ENCODE results near the gene JAZF1.
"Not testable (repeated sequence)": the region's sequence is repeated elsewhere in the genome, so short reads cannot be mapped to it uniquely, and the experiment has no call there.

Gene JAZF1

DNA sequence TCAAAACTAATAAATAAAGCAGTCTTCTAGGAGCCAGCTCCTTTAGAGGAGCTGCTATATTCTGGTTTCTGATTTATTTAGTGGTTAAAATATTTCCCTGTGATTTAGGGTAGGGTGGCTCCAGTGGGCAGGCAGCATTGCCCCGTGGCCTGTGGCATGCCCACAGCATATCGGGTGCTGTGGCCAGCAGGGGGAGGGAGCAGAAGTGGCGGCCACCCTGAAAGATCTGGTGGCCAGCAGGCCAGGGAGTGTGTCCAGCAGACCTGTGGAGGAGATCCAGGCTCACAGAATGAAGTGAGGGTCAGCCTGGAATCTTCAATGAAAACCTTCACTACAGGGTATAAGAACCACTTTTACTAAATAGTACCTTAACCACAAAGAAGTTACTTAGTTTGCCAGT, 251.5 kb downstream of the JAZF1 start:
- DNase-seq: no peak

DNA sequence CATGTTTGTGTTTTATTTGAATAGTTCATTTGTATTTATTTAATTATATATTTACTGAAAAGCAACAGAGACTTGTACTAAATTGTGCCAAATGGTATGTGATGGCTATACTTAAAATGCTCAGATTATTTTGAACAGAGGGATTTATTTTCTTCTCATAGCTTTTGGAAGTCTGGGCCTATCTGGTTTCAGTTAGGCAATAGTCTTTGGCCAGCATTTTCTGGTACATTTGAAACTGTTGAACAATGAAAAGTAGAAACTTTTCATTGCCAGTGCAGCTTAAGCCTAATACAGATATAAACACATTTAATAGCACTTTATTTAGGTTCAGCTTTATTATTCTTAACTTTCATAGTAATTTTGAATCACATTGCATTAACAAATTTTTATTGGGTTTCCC, 252.6 kb downstream of the JAZF1 start:
- no peak for DNase-seq

DNA sequence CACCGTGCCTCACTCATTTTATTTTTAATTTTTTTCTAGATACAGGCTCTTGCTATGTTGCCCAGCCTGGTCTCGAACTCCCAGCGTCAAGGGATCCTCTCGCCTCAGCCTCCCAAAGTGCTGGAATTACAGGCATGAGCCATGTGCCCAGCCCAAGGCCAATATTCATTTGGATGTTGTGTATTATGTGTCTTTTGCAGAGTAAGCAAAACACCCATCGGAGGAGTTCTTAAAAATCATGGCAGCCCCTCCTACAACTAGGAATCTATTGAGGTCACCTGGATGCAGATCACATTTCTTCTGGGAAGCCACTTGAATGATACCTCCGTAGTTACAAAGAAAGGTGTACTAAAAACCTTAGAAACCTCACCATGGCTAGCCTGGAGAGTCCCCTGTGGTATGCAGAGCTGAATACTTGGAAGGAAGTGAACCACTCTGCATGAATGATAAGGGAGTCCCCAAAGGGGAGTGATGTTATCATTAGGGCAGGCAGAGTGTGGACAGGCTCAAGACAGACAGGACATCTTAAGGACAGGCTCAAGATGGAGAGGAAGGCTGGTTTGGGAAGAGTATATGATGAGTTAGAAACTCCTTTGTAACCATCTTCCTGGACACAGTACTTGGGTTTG, 254.9 kb downstream of the JAZF1 start:
- no peak for DNase-seq

DNA sequence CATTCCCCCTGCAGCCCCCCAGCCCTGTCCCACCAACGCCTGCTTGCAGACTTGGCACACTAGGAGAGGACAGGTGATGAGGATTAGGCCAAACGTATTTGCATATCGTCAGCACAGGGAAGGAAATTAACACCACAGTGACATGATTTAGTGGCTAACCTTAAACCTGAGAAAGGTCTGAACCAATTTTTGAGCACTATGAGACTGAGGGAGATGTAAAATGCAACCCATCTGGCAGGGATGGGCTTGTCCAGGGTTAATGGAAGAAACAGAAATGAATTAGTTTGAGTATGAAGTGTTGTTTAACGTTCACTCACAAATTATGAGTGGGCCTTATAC, 257.0 kb downstream of the JAZF1 start:
- DNase-seq: no peak

DNA sequence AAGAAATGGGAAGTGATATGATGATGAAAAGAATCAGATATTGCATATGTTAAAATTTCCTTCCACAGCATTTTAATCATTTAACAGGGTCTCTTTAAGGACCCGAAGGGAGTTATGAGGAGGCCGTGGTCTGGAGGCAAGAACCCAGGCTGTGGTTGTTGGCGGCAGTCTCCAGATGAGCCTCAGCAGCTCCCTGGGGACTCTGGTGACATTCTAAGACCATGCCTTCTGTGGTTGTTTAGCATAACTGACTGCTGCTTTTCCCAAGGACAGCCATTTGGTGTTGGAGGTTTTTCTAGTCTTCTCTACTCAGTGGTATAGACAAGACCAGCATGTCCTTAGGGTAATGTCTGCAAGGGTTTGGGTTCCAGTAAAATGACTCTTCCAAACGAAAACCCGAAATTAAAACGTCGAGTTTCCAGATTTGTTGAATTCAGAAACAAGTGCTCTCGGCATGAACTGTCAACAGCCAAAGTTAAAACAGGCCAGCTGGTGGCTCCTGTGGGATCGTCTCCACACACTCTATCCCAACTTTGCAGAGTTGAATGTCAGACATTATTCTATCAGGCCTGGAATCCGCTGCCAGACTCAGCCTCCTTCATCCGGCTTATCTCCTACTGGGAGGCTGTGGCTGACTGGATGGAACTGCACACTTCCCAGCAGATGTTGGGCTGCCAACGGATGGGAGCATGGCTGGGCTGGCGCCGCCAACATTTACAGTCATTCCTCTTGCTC, 257.5 kb downstream of the JAZF1 start:
- DNase-seq: no peak

DNA sequence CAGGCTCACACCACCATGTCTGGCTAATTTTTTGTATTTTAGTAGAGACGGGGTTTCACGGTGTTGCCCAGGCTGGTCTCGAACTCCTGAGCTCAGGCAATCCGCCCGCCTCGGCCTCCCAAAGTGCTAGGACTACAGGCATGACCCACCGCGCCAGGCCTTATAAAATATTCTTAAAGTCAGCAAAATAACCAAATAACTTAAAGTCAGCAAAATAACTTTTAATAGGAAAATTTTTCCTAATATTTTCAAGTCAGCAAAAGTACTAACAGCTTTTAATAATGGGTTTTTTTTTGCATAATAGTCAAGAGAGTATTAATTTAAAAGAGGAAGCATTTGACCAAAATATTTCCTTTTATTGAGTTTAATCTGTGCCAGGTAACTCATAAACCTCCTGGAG, 258.2 kb downstream of the JAZF1 start:
- not testable (repeated sequence) for DNase-seq

DNA sequence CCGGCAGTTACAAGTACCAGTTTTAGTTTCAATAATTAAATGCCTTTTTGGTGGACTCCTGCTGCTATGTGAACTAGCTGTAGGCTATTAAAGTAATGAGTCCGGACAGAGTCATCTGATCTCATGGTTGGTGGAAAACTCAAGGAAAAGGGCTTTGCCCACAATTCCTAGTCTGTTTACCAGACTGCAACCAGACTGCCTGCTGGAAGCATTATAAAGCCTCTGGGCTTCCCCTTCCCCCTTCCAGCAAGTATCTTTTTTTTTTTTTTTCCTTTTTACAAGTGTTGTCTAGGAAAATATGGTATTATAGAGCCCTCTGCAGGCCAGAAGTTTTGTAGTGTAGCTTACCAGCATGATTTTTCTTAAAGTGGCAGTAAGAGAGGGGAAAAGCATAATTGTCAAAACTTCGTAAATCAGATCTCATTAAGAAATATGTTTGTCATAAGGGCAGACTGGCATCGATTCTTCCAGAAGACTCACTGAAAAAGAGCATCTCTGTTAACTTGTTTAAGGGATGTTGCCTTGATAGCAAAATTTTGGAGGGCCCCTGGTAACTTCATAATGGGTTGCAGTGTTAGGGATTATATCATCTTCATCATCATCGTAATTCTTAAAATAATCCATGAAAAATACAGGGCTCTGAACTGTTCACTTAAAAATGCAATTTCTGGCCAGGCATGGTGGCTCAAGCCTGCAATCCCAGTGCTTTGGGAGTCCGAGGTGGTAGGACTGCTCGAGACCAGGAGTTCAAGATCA, 259.3 kb downstream of the JAZF1 start:
- peak; percentile 8 for DNase-seq

DNA sequence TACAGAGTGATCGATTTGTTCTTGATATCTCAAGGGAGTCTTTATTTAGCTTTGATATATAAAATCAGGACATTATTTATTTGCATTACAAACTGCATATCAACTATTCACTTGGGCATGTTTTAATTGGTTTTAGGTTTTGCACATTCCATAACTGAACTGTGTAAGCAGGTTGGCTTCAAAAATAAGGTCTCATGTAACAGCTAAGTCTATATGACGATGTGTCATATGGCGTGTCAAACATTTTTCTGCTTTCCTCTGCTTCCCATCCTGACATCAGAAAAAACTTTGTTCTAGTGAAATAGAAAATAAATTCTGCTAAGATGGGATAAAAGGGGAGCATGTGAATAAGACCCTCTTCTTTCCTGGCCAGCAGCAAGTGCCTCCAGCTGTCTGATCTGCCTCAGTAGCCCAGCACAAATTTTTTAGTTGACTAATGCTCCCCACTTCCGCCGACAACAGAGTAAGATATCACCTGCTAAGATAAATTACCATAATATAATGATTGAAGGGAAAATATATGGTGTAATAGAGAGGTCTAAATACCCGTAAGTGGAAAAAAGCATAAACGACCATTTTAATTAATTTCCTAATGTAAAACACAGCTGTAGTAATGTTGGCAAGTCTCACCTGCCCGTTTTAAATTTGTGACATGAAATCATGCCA, 260.2 kb downstream of the JAZF1 start:
- no peak for DNase-seq

DNA sequence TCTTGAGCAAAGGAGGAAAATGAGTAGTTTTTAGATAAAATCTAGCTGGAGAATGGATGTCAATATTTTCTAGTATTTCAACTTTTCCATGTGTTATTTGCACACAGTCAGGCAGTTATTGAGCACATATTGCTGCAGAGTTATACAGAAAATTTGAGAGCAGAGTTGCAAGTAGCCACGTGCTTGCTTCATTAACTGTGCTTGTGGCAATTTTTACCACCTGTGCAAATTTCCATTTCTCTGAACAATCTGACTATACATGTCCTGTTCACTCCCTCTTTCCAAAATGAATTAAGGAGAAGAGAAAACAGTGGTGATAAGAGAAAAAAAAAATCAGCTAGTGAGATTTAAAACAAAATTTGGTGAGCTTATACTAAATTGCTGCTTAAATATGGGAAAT, 262.1 kb downstream of the JAZF1 start:
- no peak for DNase-seq

DNA sequence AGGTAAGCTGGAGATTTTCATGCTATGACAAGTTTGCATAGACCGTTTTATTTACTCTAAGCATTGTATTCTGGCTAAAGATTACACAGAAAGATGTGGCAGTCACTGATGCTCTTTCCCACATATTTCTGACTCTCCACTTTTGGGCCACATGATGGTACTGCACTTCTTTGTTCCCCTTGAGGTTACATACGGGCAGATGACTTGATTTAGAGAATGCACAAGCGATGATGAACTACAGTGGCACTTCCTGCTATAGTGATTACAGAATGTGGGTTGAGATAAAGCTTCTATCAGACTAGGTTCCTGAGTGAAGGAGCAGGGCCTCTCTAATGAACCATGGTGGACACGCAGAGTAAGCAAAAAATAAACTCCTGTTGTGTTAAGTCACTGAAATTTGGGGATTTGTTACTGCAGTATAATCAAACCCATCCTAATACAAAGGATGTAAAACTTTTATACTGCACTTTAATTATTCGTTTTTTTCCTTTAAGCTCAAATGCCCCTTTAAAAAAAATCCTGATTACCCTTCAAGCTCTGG, 262.8 kb downstream of the JAZF1 start:
- DNase-seq: no peak

DNA sequence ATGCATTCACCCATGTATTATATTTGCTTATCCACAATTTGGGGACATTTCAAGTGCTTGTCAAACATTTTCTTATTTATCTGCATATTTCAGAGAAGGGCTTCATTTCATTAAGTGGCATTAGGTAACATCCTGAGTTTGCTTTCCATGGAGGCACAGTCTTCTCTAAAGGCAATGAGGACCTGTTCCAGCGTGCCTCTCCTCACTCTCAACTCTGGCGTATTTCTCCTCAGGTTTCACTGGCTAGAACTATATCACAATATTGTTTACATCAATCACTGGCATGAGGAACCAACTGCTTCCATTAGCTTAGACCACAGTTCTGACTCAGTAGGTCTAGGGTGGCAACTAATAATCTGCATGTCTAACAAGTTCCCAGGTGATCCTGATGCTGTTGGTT, 263.5 kb downstream of the JAZF1 start:
- no peak for DNase-seq

DNA sequence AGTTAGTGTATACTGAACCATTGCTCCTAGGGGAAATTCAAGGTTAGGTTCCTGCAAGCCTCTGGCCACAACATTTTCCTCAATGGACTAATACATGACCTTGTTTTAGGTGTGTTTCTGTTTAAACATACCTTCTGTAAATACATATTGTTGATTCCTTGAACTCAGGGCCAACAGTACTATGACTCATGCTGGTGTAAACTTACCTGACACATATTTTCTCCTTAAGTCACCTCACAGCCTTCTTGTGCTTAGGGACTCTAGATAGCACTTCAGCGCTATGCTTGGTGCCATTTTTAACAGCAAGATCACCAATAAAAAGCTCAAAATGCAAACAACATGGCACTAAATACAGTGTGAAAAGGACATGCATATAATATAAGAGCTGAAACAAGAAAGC, 264.2 kb downstream of the JAZF1 start:
- no peak for DNase-seq

DNA sequence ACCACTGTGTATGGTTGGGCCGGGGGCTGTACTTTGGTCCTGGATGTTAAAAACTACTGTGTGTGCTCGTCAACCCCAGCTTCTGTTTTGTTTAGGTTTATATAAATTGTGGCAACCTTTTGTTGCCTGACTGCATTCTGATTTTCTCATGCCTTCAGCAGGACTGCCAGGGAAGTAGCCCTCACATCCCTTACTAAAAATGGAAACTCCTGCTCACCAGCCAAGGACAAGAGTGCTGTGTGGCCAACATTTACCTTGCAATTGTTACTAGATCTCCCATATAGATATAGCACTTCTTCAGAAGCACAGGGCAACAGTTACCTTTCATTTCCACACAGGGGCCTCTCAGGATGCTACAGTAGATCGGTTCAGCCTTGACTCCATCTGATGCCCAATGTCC, 266.2 kb downstream of the JAZF1 start:
- no peak for DNase-seq

DNA sequence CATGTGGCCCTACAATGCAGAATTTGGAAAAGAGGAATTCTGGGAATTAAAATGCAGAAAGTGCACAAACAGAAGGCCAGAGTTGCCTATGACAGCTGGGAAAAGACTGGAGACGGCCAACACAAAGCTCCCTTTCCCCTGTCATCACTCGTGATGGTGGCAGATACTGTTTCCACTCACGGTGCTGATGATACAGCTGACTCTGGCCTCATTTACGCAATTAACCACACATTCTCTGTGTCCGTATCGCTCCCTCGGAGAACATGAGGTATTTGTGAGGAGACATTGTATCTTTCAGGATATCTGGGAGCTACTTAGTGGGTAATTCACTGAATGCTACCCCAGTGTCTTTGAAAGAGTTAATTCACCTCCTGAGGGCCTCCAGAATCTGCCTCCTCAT, 267.8 kb downstream of the JAZF1 start:
- no peak for DNase-seq

DNA sequence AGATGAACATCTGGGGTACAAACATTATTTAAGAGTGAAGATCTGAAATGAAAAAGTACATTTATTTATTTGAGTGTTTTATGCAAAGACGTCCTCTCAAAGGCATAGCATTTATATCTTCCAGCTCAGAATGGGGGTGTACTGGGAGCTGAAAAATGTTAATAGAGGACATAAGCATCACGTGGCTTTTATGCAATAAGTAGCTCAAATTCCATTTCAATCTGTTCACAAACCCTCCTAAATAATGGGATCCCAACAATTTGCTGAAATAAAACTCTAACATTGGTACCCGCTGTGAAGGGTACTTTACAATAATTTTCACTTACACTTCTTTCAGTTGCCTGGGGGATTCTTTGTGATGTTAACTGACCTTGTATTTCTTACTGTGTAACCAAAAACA, 268.7 kb downstream of the JAZF1 start:
- DNase-seq: no peak

DNA sequence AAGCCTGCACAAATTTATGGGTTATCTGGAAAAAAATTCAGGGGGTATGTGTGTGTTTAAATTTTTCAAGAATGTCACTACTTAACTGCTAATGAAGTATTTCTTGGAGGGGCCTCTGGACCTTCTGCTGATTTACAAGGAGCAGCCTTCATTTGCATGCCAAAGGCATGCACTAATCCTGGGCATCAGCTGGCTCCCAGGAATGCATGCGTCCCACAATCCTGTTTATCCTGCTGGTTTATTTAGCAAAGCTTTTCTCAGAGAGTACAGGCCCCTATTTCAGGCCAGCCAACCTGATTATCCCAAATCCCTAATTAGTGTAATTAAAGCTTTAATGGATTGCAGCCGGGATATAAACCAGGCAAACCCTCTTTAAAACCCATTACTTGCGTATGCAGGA, 270.3 kb downstream of the JAZF1 start:
- DNase-seq: no peak

DNA sequence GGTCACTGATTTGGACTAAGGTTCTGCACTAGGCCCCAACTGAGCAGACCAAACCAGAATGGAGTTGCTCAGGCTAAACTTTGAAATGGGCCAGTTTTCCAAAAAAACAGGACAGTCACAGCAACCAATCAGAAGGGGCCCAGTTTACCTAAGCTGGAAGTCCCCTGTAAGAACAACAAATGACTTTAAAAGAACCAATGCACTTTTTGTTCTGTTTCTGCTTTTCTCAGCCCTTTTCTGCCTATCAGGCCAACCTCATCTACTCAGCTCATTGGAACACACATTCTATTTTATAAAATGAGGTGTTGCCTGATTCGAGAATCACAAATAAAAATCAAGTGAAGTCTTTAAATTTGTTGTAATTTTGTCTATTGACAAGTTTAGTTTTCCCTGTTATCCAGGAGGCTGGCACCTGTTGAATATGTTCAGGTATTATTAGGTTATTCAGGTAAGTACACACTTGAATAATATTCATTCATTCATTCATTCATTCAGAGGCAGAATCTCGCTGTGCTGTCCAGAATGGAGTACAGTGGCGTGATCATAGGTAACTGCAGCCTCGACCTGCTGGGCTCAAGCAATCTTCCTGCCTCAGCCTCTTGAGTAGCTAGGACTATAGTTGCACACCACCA, 271.9 kb downstream of the JAZF1 start:
- DNase-seq: no peak

DNA sequence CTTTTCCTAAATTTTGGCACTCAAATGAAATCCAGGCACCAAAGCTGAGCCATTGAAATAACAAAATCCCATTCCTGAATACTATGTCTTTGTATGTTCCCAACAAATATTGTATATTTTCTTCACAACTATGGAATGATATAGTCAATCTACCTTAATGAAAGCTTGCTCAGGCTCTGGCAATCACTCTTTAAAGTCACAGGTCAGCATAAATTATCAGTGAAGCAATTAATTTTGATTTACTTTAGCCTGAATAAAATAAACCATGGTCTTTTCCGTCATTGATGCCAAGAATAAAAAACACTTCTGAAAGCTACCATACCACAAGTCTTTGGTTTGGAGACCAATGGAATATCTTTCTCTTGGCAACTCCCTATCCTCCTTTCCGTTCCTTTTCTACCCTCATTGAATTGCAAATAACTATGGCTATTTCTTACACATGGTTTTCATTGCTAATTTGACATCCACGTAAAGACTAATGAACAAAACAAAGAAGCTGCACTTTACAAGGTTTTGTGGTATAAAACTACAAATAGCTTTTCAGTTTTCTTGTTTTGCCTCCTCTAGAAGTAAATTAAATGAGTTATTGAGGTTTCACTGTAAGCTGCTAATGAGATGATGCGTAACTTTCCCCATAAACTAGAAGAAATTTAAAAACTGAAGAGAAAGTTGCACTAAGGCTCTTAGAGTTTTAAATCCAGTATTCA, 274.1 kb downstream of the JAZF1 start:
- no peak for DNase-seq

DNA sequence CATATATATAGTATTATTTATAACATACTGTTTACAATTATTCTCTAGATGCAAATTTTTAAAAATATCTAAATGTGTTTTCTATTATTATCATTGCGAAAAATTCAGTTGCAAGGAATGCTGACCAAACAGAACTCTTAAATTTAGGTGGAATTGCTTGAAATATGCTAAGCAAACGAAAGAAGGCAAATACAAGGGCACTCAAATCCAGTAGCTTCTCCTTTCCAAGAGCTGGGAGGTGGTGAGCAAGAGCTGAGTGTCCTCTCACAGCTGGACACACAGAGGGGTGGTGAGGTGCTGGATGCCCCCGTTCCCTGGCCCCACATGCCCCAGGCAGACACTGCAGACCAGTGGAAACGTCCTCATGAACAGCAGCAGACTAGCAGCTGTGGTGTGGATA, 274.6 kb downstream of the JAZF1 start:
- no peak for DNase-seq

DNA sequence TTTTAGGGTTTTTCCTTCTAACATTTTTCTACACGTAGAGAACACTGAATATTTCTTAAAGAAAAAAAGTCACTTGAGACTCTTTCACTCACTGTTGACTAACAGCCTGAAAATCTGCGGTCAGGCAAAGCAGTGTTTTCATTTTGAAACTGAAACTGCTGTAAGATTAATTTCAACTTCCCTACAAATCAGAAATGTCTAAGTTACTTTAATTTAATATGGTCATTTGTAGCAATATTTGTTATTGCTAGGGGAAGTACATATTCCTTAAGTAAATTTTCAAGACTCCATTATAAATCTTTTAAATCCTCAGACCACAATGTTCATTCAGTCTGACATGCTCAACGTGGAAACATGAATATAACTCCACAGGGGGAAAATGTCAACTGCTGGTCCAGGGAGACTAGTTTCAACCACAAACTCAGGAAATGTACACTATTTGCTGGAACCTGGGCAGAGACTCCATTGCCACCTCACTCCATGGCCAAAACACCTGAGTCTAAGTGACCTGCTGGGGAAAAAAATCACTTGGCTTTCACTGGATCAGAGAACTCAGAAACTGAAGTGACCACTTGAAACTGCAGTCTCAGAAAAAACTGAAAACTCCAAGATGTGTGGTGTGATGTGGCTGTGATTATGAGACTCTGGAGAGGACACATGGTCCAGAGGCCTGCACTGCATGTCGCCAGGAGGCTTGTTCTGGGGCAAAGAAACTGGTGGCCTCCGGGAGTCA, 279.4 kb downstream of the JAZF1 start:
- DNase-seq: peak; percentile 25

DNA sequence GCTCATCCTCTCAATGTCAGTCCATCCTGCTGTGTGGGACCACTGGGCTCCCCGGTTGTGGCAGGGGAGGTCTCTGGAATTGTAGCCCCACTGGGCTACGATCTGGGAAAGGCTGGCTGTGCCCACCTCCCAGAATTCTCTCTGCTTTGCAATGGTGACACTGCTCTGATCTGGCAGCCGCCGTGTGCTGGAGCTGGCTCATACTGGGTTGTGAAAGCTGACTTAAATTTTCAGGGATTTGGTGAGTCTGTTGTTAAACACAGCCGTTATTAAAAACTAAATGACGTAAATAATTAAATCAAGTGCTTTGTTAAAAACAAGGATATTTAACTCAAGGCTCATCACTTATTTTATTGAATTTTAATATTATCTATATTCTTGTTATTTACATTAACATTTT, 280.6 kb downstream of the JAZF1 start:
- DNase-seq: no peak

DNA sequence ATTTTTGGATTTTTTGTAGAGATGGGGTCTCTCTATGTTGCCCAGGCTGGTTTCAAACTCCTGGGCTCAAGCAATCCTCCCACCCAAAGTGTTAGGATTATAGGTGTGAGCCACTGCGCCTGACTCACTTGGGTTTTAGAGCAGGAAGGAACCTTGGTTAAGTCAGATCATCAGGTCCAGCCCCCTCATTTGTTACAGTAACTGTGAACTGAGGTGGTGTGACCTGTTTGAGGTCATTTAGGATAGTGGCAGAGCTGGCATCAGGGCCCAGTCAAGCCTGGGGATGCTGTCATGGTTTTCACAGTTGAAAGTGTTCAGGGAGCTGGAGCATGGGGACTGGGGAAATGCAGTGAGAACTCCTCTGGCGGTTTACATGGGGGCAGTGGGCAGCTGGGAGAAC, 281.0 kb downstream of the JAZF1 start:
- DNase-seq: no peak
